Stimulated activated CD8-positive, alpha-beta memory T cell treated with anti-CD3 and anti-CD28 coated beads, Interleukin-4, amount 100 ng/mL, for 4 hours (primary cell): ENCODE measurements around the gene ACOT2.
"Not testable (repeated sequence)": the region's sequence is repeated elsewhere in the genome, so short reads cannot be mapped to it uniquely, and the experiment has no call there.

ENCODE experiments used
- DNase-seq, 2 donors: peaks; one replicate each; pipeline ENCODE4 v3.0.0-alpha.2; 2020; ENCODE audit warnings: low read depth in 2 of 2, low spot score in 1 of 2

ACOT2 gene, protein sequence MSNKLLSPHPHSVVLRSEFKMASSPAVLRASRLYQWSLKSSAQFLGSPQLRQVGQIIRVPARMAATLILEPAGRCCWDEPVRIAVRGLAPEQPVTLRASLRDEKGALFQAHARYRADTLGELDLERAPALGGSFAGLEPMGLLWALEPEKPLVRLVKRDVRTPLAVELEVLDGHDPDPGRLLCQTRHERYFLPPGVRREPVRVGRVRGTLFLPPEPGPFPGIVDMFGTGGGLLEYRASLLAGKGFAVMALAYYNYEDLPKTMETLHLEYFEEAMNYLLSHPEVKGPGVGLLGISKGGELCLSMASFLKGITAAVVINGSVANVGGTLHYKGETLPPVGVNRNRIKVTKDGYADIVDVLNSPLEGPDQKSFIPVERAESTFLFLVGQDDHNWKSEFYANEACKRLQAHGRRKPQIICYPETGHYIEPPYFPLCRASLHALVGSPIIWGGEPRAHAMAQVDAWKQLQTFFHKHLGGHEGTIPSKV

GRCh38 chr14:73569185-73569958 lies at the start of gene ACOT2:
Gene ACOT2 (plus strand): TSS chr14:73569213. CDS start chr14:73569241, 28 bp downstream.
- peak; percentile 66 to 83 for DNase-seq

- DNase-seq, result no peak
These were observed 47.8 kb upstream of the ACOT2 start for GRCh38 chr14:73521229-73521628.

DNA sequence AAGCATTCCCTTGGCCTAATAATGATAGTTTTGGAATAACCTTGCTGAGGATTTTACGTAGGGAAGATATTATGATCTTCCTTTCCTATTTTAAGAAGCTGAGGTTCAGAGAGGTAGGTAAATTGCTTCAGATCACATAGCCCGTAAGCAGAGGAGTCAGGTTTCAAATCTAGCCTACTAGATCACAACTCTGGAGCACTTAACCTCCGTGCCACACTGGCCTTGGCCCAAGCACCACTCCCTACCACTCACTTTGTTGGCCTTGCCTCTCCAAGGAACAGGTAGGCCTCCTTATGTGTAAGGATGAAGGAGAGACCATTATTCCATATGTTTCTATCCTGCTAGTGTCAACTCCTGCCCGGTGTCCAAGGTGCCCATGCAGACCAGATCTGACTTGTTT lies 44.5 kb upstream of the ACOT2 start:
- DNase-seq, result no peak

DNA sequence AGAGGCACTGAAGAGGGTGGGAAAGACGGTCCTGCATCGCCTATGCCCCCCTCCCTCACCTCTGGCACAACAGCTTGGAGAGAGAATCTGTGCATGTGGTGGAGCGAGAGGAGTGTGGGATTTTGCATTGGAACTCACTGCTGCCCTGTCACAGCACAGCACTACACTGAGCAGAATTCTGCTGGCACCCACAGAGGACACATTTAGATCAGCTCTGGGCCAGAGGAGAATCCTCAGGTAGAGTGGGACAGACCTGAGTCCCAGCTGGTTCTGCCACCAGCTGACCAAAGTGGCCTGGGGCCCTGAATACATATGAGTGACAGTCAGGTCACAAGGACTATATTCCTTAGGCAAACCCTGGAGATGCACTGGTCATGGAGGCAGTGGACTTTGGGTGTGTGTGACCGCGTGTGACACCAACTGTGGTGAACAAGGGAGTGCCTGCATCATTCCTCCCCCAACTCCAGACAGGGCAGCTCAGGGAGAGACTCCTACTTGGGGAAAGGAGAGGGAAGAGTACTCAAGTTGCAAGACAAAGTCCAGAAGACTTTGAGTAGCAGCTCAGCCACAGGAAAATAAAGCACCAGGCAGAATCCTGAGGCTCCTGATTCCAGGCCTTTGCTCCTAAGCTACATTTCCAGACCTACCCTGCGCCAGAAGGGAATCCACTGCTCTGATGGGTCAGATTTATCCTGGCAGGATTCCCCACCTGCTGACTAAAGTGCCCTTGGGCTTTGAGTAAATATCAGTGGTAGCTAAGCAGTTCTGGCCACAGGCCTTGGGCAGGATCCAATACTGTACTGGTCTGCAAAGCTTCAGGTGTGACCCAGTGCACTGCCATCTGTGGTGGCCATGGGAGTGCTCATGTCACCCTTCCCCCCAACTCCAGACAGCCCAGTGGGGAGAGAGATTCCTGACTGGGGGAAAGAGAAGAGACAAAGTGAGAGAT lies 42.7 kb upstream of the ACOT2 start:
- no peak for DNase-seq

DNA sequence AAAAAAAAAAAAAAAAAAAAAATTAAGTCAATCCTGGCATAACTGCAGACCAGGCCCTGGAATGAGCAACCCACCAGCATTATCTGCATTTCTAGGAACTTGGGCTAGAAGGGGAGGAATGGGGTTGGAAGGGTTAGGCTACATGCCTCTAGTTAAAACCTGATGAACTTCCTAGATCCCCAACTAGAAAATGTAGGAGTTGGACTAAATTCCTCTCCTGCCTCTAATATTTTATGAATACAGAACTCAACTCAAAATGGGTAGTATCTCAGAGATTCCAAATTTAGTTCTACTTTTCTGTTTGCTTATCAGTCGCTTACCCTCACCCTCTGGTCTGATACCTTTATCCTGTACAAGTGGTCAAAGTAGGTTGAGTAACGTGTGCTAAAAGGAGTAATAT lies 39.7 kb upstream of the ACOT2 start:
- DNase-seq, result not testable (repeated sequence)

GRCh38 chr14:73531971-73532370 lies 37.0 kb upstream of the ACOT2 start:
- not testable (repeated sequence) for DNase-seq

DNA sequence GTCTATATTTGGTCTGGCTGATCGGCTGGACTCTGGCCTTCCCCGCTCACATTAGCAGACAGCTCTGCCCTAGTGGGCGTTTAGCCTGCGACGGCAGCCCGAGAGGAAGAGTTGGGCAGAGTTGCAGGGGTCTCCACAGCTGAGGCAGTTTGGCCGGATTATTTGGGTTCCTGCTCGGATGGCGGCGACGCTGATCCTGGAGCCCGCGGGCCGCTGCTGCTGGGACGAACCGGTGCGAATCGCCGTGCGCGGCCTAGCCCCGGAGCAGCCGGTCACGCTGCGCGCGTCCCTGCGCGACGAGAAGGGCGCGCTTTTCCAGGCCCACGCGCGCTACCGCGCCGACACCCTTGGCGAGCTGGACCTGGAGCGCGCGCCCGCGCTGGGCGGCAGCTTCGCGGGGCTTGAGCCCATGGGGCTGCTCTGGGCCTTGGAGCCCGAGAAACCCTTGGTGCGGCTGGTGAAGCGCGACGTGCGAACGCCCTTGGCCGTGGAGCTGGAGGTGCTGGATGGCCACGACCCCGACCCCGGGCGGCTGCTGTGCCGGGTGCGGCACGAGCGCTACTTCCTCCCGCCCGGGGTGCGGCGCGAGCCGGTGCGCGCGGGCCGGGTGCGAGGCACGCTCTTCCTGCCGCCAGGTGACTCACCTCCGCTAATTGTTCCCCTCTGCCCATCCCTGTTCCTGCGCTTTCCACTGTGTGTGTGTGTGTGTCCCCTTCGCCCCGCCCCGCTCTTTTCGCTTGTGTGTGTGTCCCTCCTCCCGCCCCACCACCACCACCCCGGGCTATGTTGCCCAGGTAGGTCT lies 31.6 kb upstream of the ACOT2 start:
- not testable (repeated sequence) for DNase-seq

DNA sequence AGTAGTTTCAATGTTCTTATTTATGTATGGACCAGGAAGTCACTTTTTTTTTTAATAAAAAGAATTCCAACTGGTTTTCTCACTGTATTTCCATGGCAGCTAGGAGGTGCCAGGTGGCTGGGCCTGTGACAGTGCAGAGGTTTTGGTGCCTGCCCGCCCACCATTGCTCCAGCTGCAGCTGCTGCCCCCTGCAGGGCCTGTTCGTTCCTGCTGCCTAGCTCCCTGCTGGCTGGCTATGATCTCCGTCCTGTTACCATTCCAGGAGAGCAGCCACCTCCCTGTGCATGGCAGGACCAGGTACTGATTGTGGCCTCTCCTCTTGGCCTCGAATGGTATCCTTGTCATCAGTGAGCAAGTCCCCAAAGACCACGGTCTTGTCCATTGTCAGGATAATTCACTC lies 30.0 kb upstream of the ACOT2 start:
- DNase-seq, result peak in 1 of 2 donors; percentile 34

DNA sequence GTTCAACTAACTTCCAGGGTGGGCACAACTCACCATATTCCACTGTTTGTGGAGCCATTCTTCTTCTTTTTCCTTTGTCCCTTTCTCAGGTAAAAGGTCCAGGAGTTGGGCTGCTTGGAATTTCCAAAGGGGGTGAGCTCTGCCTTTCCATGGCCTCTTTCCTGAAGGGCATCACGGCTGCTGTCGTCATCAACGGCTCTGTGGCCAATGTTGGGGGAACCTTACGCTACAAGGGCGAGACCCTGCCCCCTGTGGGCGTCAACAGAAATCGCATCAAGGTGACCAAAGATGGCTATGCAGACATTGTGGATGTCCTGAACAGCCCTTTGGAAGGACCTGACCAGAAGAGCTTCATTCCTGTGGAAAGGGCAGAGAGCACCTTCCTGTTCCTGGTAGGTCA lies 26.1 kb upstream of the ACOT2 start:
- not testable (repeated sequence) for DNase-seq

GRCh38 chr14:73545353-73545752 lies 23.7 kb upstream of the ACOT2 start:
- DNase-seq, result not testable (repeated sequence)

DNA sequence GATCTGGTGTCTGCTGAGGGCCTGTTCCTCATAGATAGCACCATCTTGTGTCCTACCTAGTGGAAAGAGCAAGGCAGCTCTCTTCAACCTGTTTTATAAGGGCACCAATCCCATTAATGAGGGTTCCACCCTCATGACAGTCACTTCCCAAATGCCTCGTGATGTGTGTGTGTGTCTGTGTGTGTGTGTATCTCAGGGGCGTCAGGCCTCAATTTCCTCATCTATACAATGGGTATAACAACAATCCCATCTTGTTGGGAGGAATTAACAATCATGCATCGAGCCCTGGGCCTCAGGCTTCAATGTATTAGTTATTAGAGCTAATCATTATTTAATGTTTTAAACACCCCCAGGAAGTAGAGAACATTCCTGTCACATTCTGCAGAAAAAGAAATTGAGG lies 19.9 kb upstream of the ACOT2 start:
- not testable (repeated sequence) for DNase-seq

GRCh38 chr14:73549889-73550524 lies 19.0 kb upstream of the ACOT2 start:
- not testable (repeated sequence) for DNase-seq

DNA sequence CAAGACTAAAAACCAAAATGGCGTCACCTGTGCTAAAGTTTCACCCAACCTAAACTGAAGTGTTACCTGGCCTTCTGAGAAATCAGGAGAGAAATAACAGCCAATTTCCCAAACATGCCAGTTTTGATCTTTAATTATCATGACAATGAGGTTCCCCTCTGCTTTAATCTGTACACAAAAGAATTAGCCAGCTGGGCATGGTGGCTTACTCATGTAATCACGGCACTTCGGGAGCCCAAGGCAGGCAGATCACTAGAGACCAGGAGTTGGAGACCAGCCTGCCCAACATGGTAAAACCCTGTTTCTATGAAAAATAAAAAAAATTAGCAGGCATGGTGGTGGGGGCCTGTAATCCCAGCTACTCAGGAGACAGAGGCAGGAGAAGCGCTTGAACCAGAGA lies 15.2 kb upstream of the ACOT2 start:
- no peak for DNase-seq

DNA sequence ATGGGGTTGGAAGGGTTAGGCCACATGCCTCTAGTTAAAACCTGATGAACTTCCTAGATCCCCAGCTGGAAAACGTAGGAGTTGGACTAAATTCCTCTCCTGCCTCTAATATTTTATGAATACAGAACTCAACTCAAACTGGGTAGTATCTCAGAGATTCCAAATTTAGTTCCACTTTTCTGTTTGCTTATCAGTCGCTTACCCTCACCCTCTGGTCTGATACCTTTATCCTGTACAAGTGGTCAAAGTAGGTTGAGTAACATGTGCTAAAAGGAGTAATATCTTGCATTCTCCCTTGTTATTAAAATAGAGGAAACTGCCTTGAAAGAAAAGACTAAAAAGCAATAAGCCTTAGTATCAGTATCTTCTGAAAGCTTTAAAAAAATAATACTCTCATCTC lies 11.8 kb upstream of the ACOT2 start:
- DNase-seq, result not testable (repeated sequence)

GRCh38 chr14:73558238-73558637 lies 10.8 kb upstream of the ACOT2 start:
- not testable (repeated sequence) for DNase-seq

- DNase-seq, result not testable (repeated sequence)
These were observed 6.8 kb upstream of the ACOT2 start for GRCh38 chr14:73562256-73562655.

DNA sequence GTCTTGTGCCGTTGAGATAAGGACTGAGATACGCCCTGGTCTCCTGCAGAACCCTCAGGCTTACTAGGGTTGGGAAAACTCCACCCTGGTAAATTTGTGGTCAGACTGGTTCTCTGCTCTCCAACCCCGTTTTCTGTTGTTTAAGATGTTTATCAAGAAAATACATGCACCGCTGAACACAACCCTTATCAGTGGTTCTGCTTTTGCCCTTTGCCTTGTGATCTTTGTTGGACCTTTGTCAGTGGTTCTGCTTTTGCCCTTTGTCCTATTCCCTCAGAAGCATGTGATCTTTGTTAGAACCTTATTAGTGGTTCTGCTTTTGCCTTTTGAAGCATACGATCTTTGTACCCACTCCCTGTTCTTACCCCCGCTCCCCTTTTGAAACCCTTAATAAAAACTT lies 6.3 kb upstream of the ACOT2 start:
- DNase-seq, result not testable (repeated sequence)

GRCh38 chr14:73566431-73566830 lies 2.6 kb upstream of the ACOT2 start:
- not testable (repeated sequence) for DNase-seq

DNA sequence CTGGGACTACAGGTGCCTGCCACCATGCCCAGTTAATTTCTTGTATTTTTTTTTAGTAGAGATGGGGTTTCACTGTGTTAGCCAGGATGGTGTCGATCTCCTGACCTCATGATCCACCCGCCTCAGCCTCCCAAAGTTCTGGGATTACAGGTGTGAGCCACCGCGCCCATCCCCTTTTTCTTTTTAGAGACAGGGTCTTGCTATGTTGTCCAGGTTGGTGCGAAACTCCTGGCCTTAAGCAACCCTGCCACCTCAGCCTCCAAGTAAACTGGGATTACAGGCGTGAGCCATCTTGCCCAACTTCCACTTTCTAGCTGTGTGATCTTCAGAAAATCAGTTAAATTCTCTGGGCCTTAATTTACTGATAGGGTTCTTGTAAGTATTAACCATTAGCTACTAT lies 2.1 kb upstream of the ACOT2 start:
- DNase-seq, result not testable (repeated sequence)

- no peak for DNase-seq
These were observed 1.7 kb upstream of the ACOT2 start for GRCh38 chr14:73567358-73567757.
